OCI-LY1 (cell line): Measurements from ENCODE around the gene PBXIP1.

Source experiments
- H2AFZ ChIP-seq: fragments of 200-600 bp; sonication (generic), shearing (Covaris generic); 2 replicates; pipeline ENCODE4 v1.6.0; 2014; ENCODE audit warnings: antibody characterized with exemption, mild to moderate bottlenecking, low read length
- H3F3A ChIP-seq: fragments of 200-600 bp; sonication (generic), shearing (Covaris generic); 2 replicates; pipeline ENCODE4 v1.6.0; 2014; ENCODE audit warnings: mild to moderate bottlenecking, antibody characterized with exemption, low read length, moderate library complexity; ENCODE audit not compliant: insufficient read depth
- H3K27ac ChIP-seq: fragments of 200-600 bp; sonication (generic); 2 replicates; pipeline ENCODE4 v1.5.1; 2014; ENCODE audit warnings: low read length, mixed run types, mild to moderate bottlenecking, low read depth; ENCODE audit not compliant: poor library complexity, severe bottlenecking
- H3K27me3 ChIP-seq: fragments of 200-600 bp; sonication (generic); 2 replicates; pipeline ENCODE4 v1.6.0; 2014; ENCODE audit warnings: antibody characterized with exemption, mild to moderate bottlenecking, low read length, moderate library complexity; ENCODE audit not compliant: insufficient read depth
- H3K36me3 ChIP-seq: fragments of 200-600 bp; sonication (generic); 2 replicates; pipeline ENCODE4 v1.6.1; 2014; ENCODE audit warnings: mild to moderate bottlenecking, antibody characterized with exemption, low read length, moderate library complexity, mixed read lengths; ENCODE audit not compliant: insufficient read depth
- H3K4me1 ChIP-seq: fragments of 200-600 bp; sonication (generic); 2 replicates; pipeline ENCODE4 v1.5.1; 2014; ENCODE audit warnings: mild to moderate bottlenecking, low read length, moderate library complexity; ENCODE audit not compliant: insufficient read depth, severe bottlenecking
- H3K4me2 ChIP-seq: fragments of 200-600 bp; sonication (generic), shearing (Covaris generic); 2 replicates; pipeline ENCODE4 v1.6.1; 2014; ENCODE audit warnings: low read length
- H3K4me3 ChIP-seq: fragments of 200-600 bp; sonication (generic); 2 replicates; pipeline ENCODE4 v1.5.1; 2014; ENCODE audit warnings: low read length, low read depth, mild to moderate bottlenecking, mixed read lengths; ENCODE audit not compliant: poor library complexity, severe bottlenecking
- H3K79me2 ChIP-seq: fragments of 200-600 bp; shearing (Covaris generic); 2 replicates; pipeline ENCODE4 v1.6.1; 2016; ENCODE audit warnings: mixed run types, low read length, mixed read lengths; ENCODE audit not compliant: insufficient read depth
- H3K9ac ChIP-seq: fragments of 200-600 bp; sonication (generic), shearing (Covaris generic); 2 replicates; pipeline ENCODE4 v1.6.1; 2014; ENCODE audit warnings: mild to moderate bottlenecking, low read length, mixed read lengths
- H3K9me2 ChIP-seq: fragments of 200-600 bp; sonication (generic), shearing (Covaris generic); 2 replicates; pipeline ENCODE4 v1.6.1; 2014; ENCODE audit warnings: low read depth, mild to moderate bottlenecking, low read length, mixed read lengths
- H3K9me3 ChIP-seq: fragments of 200-600 bp; shearing (Covaris generic); 2 replicates; pipeline ENCODE4 v1.6.1; 2014; ENCODE audit warnings: low read length, mixed read lengths
- H4K20me1 ChIP-seq: fragments of 200-600 bp; sonication (generic), shearing (Covaris generic); 2 replicates; pipeline ENCODE4 v1.6.0; 2016; ENCODE audit warnings: mild to moderate bottlenecking, low read length; ENCODE audit not compliant: insufficient read depth
- CTCF ChIP-seq: fragments of 200-600 bp; sonication (generic), shearing (Covaris generic); IDR thresholded peaks from 2 replicates; pipeline ENCODE4 v1.5.1; 2017; ENCODE audit warnings: mild to moderate bottlenecking, antibody characterized with exemption, low read length, moderate library complexity, mixed read lengths
- EZH2 ChIP-seq: fragments of 200-600 bp; sonication (generic), shearing (Covaris generic); IDR thresholded peaks from 2 replicates; pipeline ENCODE4 v1.8.0; 2017; ENCODE audit warnings: borderline replicate concordance, mixed run types, mild to moderate bottlenecking, antibody characterized with exemption, low read length, moderate library complexity, mixed read lengths

PBXIP1 gene

GRCh38 chr1:155002464-155003226, 46.7 kb upstream of the PBXIP1 start, which contains the start of gene ZBTB7B:
Gene ZBTB7B (plus strand): TSS chr1:155002802. CDS start chr1:155014661, 11,859 bp downstream.
- H3K4me3 ChIP-seq, result peak within 1 kb of the TSS; percentile 90
- H3K9me2 ChIP-seq, result no peaks in the 10 kb centered on the region
- no peaks in the 10 kb centered on the region for H3K36me3 ChIP-seq
- peak within 1 kb of the TSS; percentile 99 for H3K4me2 ChIP-seq
- H3K9ac ChIP-seq, result peak within 1 kb of the TSS; percentile 93
- peaks cover 49% of the 10 kb centered on the region for H3K4me1 ChIP-seq
- no peaks in the 10 kb centered on the region for H4K20me1 ChIP-seq
- peak within 1 kb of the TSS; percentile 83 for H3K27ac ChIP-seq
- peaks cover 4% of the 10 kb centered on the region; the same call in 1 of the 2 replicates for H3F3A ChIP-seq
- no peak for TF ChIP-seq CTCF
- no peak for TF ChIP-seq EZH2
- no peaks in the 10 kb centered on the region for H3K9me3 ChIP-seq
- no peaks in the 10 kb centered on the region for H3K79me2 ChIP-seq
- no peaks in the 10 kb centered on the region for H3K27me3 ChIP-seq
- H2AFZ ChIP-seq, result no peak within 1 kb of the TSS

- H3K79me2 ChIP-seq, result no peaks in the 10 kb centered on the region
- peaks cover 4% of the 10 kb centered on the region; the same call in 1 of the 2 replicates for H3F3A ChIP-seq
- peak overlapping the region; percentile 87 for H3K4me2 ChIP-seq
- H3K4me1 ChIP-seq, result peaks cover 49% of the 10 kb centered on the region
- TF ChIP-seq CTCF, result peak; percentile 55
- TF ChIP-seq EZH2, result no peak
- no peak overlapping the region for H2AFZ ChIP-seq
- no peaks in the 10 kb centered on the region for H3K36me3 ChIP-seq
- H3K9ac ChIP-seq, result peak overlapping the region; percentile 61
- no peaks in the 10 kb centered on the region for H4K20me1 ChIP-seq
- no peaks in the 10 kb centered on the region for H3K9me2 ChIP-seq
- H3K9me3 ChIP-seq, result no peaks in the 10 kb centered on the region
- H3K4me3 ChIP-seq, result peak overlapping the region; percentile 72
- peak overlapping the region; percentile 83 for H3K27ac ChIP-seq
- H3K27me3 ChIP-seq, result no peaks in the 10 kb centered on the region
Measured at GRCh38 chr1:155001675-155002463, 46.0 kb upstream of the PBXIP1 start.

GRCh38 chr1:155001425-155001674, 45.5 kb upstream of the PBXIP1 start:
- Histone ChIP-seq H3K9ac (peak overlapping the region; percentile 61), H3K4me3 (peak overlapping the region; percentile 72), H3K4me2 (peak overlapping the region; percentile 87), H3K36me3 (no peaks in the 10 kb centered on the region), H2AFZ (no peak overlapping the region), H3K4me1 (peaks cover 47% of the 10 kb centered on the region), H4K20me1 (no peaks in the 10 kb centered on the region), H3F3A (peaks cover 3% of the 10 kb centered on the region; the same call in 1 of the 2 replicates), H3K79me2 (no peaks in the 10 kb centered on the region), H3K9me2 (no peaks in the 10 kb centered on the region), H3K9me3 (no peaks in the 10 kb centered on the region), H3K27me3 (no peaks in the 10 kb centered on the region), H3K27ac (peak overlapping the region; percentile 83)
- TF ChIP-seq EZH2 (no peak), CTCF (no peak)
